Adipose tissue (tissue), 3 donors: Measurements from ENCODE around the gene CPAMD8. TPM values are rescaled to one million over a fixed set of nuclear protein-coding genes. Genes with fewer than 3 reads are reported as not detected.

Experiments used
- H3K27ac ChIP-seq: one replicate; pipeline ENCODE4 v1.5.1; 2013; ENCODE audit warnings: low read depth, low read length
- WGBS, 3 donors: extraction: QIAGEN DNeasy Blood & Tissue Kit; methylation state at CpG; one replicate each; pipeline ENCODE4 v1.1.7; 2013; 5-methylcytosine and 5-hydroxymethylcytosine counted together
- polyA plus RNA-seq, 3 donors: library from polyadenylated mRNA; stranded (reverse); fragments of 200-250 nt; gene quantifications; one replicate each; pipeline ENCODE4 v1.2.3, GENCODE V29; 2013
- donor health status: healthy with polysubstance abuse.
- donor health status: Bipolar disorder and iron deficiency.
- donor health status: healthy.

CPAMD8 gene
- polyA plus RNA-seq: 10 to 100 TPM in 1 of 3 donors, 1 to 10 TPM in 2; 1.5 to 56.2 (median 9.6) TPM

- WGBS, 3 donors: 12% methylated on average over 36 to 66 of the region's 67 CpGs
- H3K27ac ChIP-seq: no peak within 1 kb of the TSS
These were observed at the start of gene CPAMD8 for GRCh38 chr19:17026706-17027534. CPAMD8 (minus strand) TSS chr19:17026810; CDS start chr19:17026642, 168 bp downstream.

GRCh38 chr19:17075864-17076542, 49.4 kb upstream of the CPAMD8 start:
- no peak overlapping the region for H3K27ac ChIP-seq
- WGBS, 3 donors: 1% methylated on average over 41 to 43 of the region's 43 CpGs

- no peak within 1 kb of the TSS for H3K27ac ChIP-seq
- WGBS, 3 donors: 0% methylated on average over 96 to 103 of the region's 103 CpGs
These were observed 48.6 kb upstream of the CPAMD8 start, which contains the start of the genes HAUS8 and MYO9B for GRCh38 chr19:17075035-17075863. HAUS8 (minus strand) TSS chr19:17075452; CDS start chr19:17075422, 30 bp downstream. MYO9B (plus strand) TSS chr19:17075777; CDS start chr19:17101718, 25,941 bp downstream.

GRCh38 chr19:17074634-17075034, 48.0 kb upstream of the CPAMD8 start:
- 8 to 25% (median 24%) methylated on average over 11 of the region's 11 CpGs for WGBS, 3 donors
- H3K27ac ChIP-seq: no peak overlapping the region

DNA sequence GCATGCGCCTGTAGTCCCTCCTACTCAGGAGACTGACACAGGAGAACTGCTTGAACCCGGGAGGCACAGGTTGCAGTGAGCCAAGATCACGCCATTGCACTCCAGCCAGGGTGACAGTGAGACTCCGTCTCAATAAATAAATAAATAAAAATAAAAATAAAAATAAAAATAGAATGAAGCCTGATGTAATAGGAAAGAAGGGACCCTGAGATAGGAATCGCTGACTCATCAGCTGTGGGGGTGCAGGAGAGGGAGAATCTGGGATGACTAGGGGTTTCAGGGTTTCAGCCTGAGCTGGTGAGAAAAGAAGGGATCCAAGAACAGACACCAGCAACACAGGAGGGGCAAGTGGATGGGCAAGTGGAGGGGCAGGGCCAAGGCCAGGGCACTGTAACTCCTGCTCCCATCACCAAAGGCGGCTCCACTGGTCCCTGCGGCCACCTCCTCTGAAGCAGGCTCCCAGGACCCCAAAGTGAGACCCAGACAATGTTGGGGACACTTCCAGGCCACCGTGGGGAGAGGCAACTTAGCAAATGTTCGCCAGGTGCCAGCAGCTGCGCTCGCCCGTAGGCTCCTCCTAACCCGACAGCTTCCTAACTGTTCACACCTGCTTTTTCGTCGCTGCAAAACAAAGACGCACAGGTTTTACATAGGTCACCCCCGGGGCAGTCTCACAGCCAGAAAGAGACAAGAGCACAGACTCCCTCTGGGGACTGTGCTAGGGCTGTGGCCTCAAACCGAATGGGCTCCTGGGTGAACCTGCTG, 47.4 kb upstream of the CPAMD8 start:
- WGBS, 3 donors: 41 to 63% (median 61%) methylated on average over 18 of the region's 18 CpGs

GRCh38 chr19:17070912-17071311, 44.3 kb upstream of the CPAMD8 start:
- WGBS, 3 donors: 89 to 95% (median 89%) methylated on average over 7 of the region's 7 CpGs
- H3K27ac ChIP-seq: no peak overlapping the region

More for the DNA sequence above, 47.4 kb upstream of the CPAMD8 start:
- no peak overlapping the region for H3K27ac ChIP-seq

DNA sequence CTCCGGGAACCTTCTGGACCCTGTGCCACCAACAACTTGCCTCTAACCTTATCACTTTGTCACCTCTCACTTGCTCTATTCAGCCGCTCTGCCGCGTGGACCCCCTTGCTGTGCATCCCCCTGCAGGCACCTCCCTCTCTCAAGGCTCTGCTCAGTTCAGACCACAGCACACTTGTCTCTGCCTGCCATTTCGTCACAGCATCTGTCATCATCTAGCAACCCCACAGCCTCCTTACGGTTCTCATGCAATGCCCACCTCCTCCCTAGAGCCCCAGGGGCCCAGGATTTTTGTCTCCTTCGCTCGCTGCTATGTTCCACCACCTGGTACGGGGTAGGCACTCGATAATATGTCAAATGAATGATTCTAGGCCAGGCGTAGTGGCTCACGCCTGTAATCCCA, 43.8 kb upstream of the CPAMD8 start:
- WGBS, 3 donors: 87 to 89% (median 87%) methylated on average over 12 of the region's 12 CpGs
- H3K27ac ChIP-seq: no peak overlapping the region

GRCh38 chr19:17069193-17069592, 42.6 kb upstream of the CPAMD8 start:
- no peak overlapping the region for H3K27ac ChIP-seq
- 78 to 85% (median 80%) methylated on average over 9 of the region's 9 CpGs for WGBS, 3 donors

- no peak overlapping the region for H3K27ac ChIP-seq
- WGBS, 3 donors: 75 to 92% (median 91%) methylated on average over 2 of the region's 2 CpGs
These were observed 36.8 kb upstream of the CPAMD8 start for GRCh38 chr19:17063428-17063827.

DNA sequence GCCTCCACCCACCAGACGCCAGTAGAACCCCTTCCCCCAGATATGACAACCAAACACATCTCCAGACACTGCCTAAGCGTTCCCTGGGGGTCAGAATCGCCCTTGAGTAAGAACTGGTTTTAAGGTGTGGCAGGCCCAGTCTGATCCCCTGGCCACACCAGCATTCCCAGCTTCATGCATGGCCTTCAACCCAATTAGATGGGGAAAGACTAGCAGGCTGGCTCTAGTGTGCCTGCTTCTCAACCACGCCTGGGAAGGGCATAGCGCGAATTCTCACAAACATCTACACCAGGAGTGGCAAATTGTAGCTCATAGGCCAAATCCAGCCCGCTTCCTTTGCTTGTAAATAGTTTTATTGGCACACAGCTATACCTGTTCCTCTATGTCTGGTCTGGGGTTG, 35.1 kb upstream of the CPAMD8 start:
- H3K27ac ChIP-seq: no peak overlapping the region
- 87 to 95% (median 87%) methylated on average over 7 of the region's 7 CpGs for WGBS, 3 donors

- 93 to 97% (median 97%) methylated on average over 3 of the region's 3 CpGs for WGBS, 3 donors
- no peak overlapping the region for H3K27ac ChIP-seq
These were observed 34.6 kb upstream of the CPAMD8 start for GRCh38 chr19:17061205-17061604.

DNA sequence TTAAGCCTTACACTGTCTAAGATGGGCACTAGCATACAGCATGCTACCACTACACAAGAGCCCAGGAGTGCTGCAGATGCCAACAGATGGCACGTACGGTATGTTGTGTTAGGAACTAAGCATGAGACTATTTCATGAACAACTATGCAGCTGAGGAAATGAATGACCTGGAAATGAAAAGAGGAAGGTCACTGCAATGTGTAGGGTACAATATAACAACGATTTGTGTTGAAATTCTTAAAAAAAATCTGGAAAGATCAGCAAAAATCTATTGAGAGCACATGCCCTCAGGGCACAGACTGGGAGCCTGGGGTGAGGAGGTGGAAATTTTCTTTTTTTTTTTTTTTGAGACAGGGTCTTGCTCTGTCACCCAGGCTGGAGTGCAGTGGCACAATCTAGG, 34.2 kb upstream of the CPAMD8 start:
- no peak overlapping the region for H3K27ac ChIP-seq
- 67 to 96% (median 82%) methylated on average over 3 of the region's 3 CpGs for WGBS, 3 donors

DNA sequence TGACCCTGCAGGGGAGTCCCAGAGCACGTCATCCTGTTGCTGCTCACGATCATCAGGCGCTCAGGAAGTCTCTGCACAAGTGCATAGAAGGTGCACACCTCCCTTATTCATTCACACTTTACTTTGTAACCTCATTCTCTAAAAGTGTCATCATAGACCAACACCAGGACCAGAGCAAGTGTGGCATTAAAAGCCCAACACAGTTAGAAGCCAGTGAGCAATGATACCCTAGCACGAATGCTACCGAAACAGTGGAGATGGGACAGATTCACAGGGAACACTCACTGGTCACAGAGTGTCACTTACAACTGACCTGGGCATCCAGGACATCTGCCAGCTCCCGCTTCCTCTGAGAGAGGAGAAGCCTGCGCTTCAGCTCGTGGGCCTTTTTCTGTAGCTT, 31.6 kb upstream of the CPAMD8 start:
- WGBS, 3 donors: 96 to 98% (median 97%) methylated on average over 8 of the region's 8 CpGs
- no peak overlapping the region for H3K27ac ChIP-seq

DNA sequence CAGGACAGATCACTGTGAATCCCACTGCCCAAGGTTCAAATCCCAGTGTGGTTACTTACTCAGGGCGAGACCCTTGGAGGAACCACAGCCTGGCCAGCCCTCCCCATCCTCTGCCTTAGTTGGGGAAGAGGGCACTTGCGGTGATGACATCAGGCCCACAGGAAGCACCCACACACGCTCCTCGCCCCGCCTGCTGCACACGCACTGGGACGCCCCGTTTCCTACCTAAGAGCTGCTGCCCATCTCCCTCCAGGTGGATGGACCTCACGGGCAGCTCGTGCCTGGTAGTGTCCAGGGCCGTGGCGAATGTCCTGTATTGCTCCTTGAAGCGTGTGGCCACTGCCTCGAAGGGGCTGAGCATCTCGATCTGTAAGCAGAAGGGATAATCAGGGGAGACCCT, 29.0 kb upstream of the CPAMD8 start:
- 84 to 95% (median 89%) methylated on average over 15 of the region's 15 CpGs for WGBS, 3 donors
- H3K27ac ChIP-seq: no peak overlapping the region

DNA sequence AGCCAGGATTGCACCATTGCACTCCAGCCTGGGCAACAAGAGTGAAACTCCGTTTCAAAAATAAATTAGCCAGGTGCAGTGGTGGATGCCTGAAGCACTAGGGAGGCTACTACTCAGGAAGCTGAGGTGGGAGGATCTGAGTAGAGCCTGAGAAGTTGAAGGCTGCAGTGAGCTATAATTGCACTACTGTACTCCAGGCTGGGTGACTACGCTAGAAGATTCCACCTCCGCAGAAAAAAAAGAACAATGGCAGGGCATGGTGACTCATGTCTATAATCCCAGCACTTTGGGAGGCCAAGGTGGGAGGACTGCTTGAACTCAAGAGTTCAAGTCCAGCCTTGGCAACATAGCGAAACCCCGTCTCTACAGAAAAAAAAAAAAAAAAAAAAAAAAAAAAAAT, 28.1 kb upstream of the CPAMD8 start:
- WGBS, 3 donors: 94 to 99% (median 99%) methylated on average over 5 of the region's 5 CpGs
- no peak overlapping the region for H3K27ac ChIP-seq

GRCh38 chr19:17052439-17052838, 25.8 kb upstream of the CPAMD8 start:
- H3K27ac ChIP-seq: no peak overlapping the region
- 58 to 68% (median 63%) methylated on average over 8 of the region's 8 CpGs for WGBS, 3 donors

- H3K27ac ChIP-seq: no peak overlapping the region
- 76 to 87% (median 80%) methylated on average over 18 of the region's 18 CpGs for WGBS, 3 donors
These were observed 23.2 kb upstream of the CPAMD8 start for GRCh38 chr19:17049711-17050280.
